H1 (cell line): ENCODE results near the gene NSUN6. TPM values are rescaled to one million over a fixed set of nuclear protein-coding genes. Genes with fewer than 3 reads are reported as not detected.

Experiments
- CTCF ChIA-PET: fragments of 300-600 bp; sonication (Branson Sonifier 250); formaldehyde crosslinking; loops from one replicate; lab custom pipeline; 2021; ENCODE audit not compliant: partially characterized antibody; lab: Charles Lee
- POLR2A ChIA-PET: fragments of 300-600 bp; sonication (Branson Sonifier 250); formaldehyde crosslinking; loops from one replicate; lab custom pipeline; 2021; ENCODE audit warnings: inconsistent platforms; ENCODE audit not compliant: partially characterized antibody; lab: Charles Lee
- DNase-seq, 2 experiments: peaks; one replicate each; pipeline versions ENCODE4 v3.0.0 to v3.0.0-alpha.2; 2010 to 2022; ENCODE audit warnings: low spot score in 2 of 2, low read depth in 1 of 2, mixed read lengths in 1 of 2
- FAIRE-seq: peaks from 2 replicates; lab custom pipeline; 2011; peaks lifted over from hg19 to GRCh38; lab: Jason Lieb, UNC
- H2AFZ ChIP-seq: 2 replicates; pipeline ENCODE4 v1.8.1; 2012; ENCODE audit warnings: low read length, inconsistent platforms
- H2AK5ac ChIP-seq: 2 replicates; pipeline ENCODE4 v1.6.1; 2013; ENCODE audit warnings: low read depth, low read length
- H2BK120ac ChIP-seq: replicated peaks from 2 replicates; pipeline ENCODE3; 2013; ENCODE audit warnings: low read depth, low read length, inconsistent platforms
- H2BK12ac ChIP-seq: 2 replicates; pipeline ENCODE4 v1.6.1; 2013; ENCODE audit warnings: low read depth, low read length
- H2BK15ac ChIP-seq: 2 replicates; pipeline ENCODE4 v1.6.1; 2013; ENCODE audit warnings: low read length
- H2BK20ac ChIP-seq: 2 replicates; pipeline ENCODE4 v1.6.1; 2013; ENCODE audit warnings: low read length
- H2BK5ac ChIP-seq: 2 replicates; pipeline ENCODE4 v1.6.1; 2013; ENCODE audit warnings: low read depth, low read length
- H3K14ac ChIP-seq: 2 replicates; pipeline ENCODE4 v1.6.1; 2013; ENCODE audit warnings: inconsistent platforms; ENCODE audit not compliant: insufficient read length
- H3K18ac ChIP-seq: 2 replicates; pipeline ENCODE4 v1.6.1; 2013; ENCODE audit warnings: low read length; ENCODE audit errors: extremely low read depth
- H3K23ac ChIP-seq: 2 replicates; pipeline ENCODE4 v1.6.1; 2013; ENCODE audit warnings: inconsistent platforms; ENCODE audit not compliant: insufficient read length
- H3K23me2 ChIP-seq: 2 replicates; pipeline ENCODE4 v1.6.1; 2013; ENCODE audit warnings: low read depth, low read length
- H3K27ac ChIP-seq: 2 replicates; pipeline ENCODE4 v1.6.1; 2011; ENCODE audit warnings: low read depth, low read length, inconsistent platforms
- H3K27me3 ChIP-seq, 4 experiments: replicated peaks in 1 of 4; 1 replicate in 1 of 4; 2 replicates in 3 of 4; pipeline versions ENCODE4 v1.6.1 to v1.8.1; 2011 to 2013; ENCODE audit warnings: low read length in 3 of 4, mild to moderate bottlenecking in 3 of 4, inconsistent platforms in 2 of 4, mixed read lengths in 2 of 4, moderate library complexity in 1 of 4; ENCODE audit not compliant: control insufficient read depth in 3 of 4, insufficient read depth in 3 of 4; ENCODE audit errors: extremely low read depth in 1 of 4
- H3K36me3 ChIP-seq, 4 experiments: 2 replicates each; pipeline versions ENCODE4 v1.6.1 to v1.8.1; 2011 to 2013; ENCODE audit warnings: mild to moderate bottlenecking in 4 of 4, low read length in 3 of 4, moderate library complexity in 2 of 4, control low read depth in 1 of 4, inconsistent platforms in 1 of 4; ENCODE audit not compliant: insufficient read depth in 4 of 4, control insufficient read depth in 2 of 4
- H3K4ac ChIP-seq: replicated peaks from 2 replicates; pipeline ENCODE3; 2013; ENCODE audit warnings: low read length, low read depth, mixed read lengths, inconsistent platforms; ENCODE audit not compliant: insufficient read length
- H3K4me1 ChIP-seq, 4 experiments: replicated peaks in 1 of 4; 1 replicate in 1 of 4; 2 replicates in 3 of 4; pipeline versions ENCODE4 v1.6.1 to v1.8.1; 2011 to 2013; ENCODE audit warnings: low read length in 3 of 4, inconsistent platforms in 2 of 4, mixed read lengths in 1 of 4; ENCODE audit not compliant: insufficient read depth in 4 of 4, control insufficient read depth in 3 of 4
- H3K4me2 ChIP-seq, 2 experiments: 2 replicates each; pipeline versions ENCODE4 v1.6.1 to v1.8.1; 2011 to 2013; ENCODE audit warnings: low read depth in 2 of 2, low read length in 2 of 2, control low read depth in 1 of 2, inconsistent platforms in 1 of 2, mild to moderate bottlenecking in 1 of 2; ENCODE audit not compliant: insufficient read depth in 1 of 2
- H3K4me3 ChIP-seq, 4 experiments: fragments of 200-600, 300-600 bp in 1 of 4; sonication (generic), shearing (Covaris generic), sonication (Bioruptor Twin) in 1 of 4; 2 replicates each; pipeline versions ENCODE4 v1.5.1 to v1.8.1; 2011 to 2016; ENCODE audit warnings: low read length in 4 of 4, low read depth in 3 of 4, control low read depth in 2 of 4, inconsistent platforms in 2 of 4, mild to moderate bottlenecking in 2 of 4, mixed read lengths in 1 of 4, moderate library complexity in 1 of 4; ENCODE audit not compliant: insufficient read depth in 2 of 4; ENCODE audit errors: extremely low read depth in 1 of 4
- H3K56ac ChIP-seq: replicated peaks from 2 replicates; pipeline ENCODE3; 2013; ENCODE audit warnings: low read depth, mild to moderate bottlenecking, mixed read lengths, low read length, inconsistent platforms; ENCODE audit not compliant: insufficient read length
- H3K79me1 ChIP-seq: 2 replicates; pipeline ENCODE4 v1.6.1; 2013; ENCODE audit warnings: low read depth, low read length, control low read depth
- H3K79me2 ChIP-seq, 2 experiments: 2 replicates each; pipeline versions ENCODE4 v1.6.1 to v1.8.1; 2012 to 2013; ENCODE audit warnings: low read length in 2 of 2, mild to moderate bottlenecking in 2 of 2, inconsistent platforms in 1 of 2; ENCODE audit not compliant: insufficient read depth in 2 of 2, control insufficient read depth in 1 of 2
- H3K9ac ChIP-seq, 4 experiments: replicated peaks in 1 of 4; 1 replicate in 1 of 4; 2 replicates in 3 of 4; pipeline versions ENCODE4 v1.6.1 to v1.8.1; 2011 to 2013; ENCODE audit warnings: low read depth in 3 of 4, low read length in 3 of 4, control low read depth in 2 of 4, mild to moderate bottlenecking in 2 of 4, moderate library complexity in 2 of 4, inconsistent platforms in 1 of 4; ENCODE audit errors: extremely low read depth in 1 of 4
- H3K9me3 ChIP-seq, 2 experiments: 2 replicates each; pipeline versions ENCODE4 v1.6.1 to v1.8.1; 2012 to 2013; ENCODE audit warnings: mild to moderate bottlenecking in 2 of 2, moderate library complexity in 2 of 2, control low read depth in 1 of 2, inconsistent platforms in 1 of 2, low read depth in 1 of 2, low read length in 1 of 2, mixed read lengths in 1 of 2; ENCODE audit not compliant: insufficient read depth in 2 of 2
- H4K20me1 ChIP-seq, 2 experiments: replicated peaks in 1 of 2; 2 replicates each; pipeline versions ENCODE3 to v1.8.1; 2011 to 2013; ENCODE audit warnings: inconsistent platforms in 2 of 2, low read length in 2 of 2, mild to moderate bottlenecking in 1 of 2; ENCODE audit not compliant: insufficient read depth in 2 of 2, control insufficient read depth in 1 of 2
- H4K5ac ChIP-seq: 2 replicates; pipeline ENCODE4 v1.6.1; 2013; ENCODE audit warnings: low read length, low read depth, mixed read lengths, inconsistent platforms; ENCODE audit not compliant: insufficient read length
- H4K8ac ChIP-seq: 2 replicates; pipeline ENCODE4 v1.8.0; 2013; ENCODE audit warnings: mild to moderate bottlenecking, moderate library complexity, low read length, inconsistent platforms; ENCODE audit not compliant: insufficient read depth; ENCODE audit errors: extremely low read depth
- H4K91ac ChIP-seq: replicated peaks from 2 replicates; pipeline ENCODE3; 2013; ENCODE audit warnings: low read length, mixed read lengths, inconsistent platforms; ENCODE audit not compliant: insufficient read length
- BACH1 ChIP-seq: IDR thresholded peaks from 2 replicates; pipeline ENCODE4 v1.6.1; 2012; ENCODE audit warnings: low read length, improper control_type of control experiment
- CREB1 ChIP-seq: IDR thresholded peaks from 2 replicates; pipeline ENCODE4 v1.6.1; 2012; ENCODE audit warnings: inconsistent platforms
- EP300 ChIP-seq, 2 experiments: IDR thresholded peaks; 1 replicate in 1 of 2; 2 replicates in 1 of 2; pipeline ENCODE4 v1.6.1; 2011 to 2012; ENCODE audit warnings: low read depth in 2 of 2, low read length in 2 of 2, mild to moderate bottlenecking in 2 of 2, borderline replicate concordance in 1 of 2, inconsistent platforms in 1 of 2, moderate library complexity in 1 of 2
- RAD21 ChIP-seq, 2 experiments: IDR thresholded peaks in 1 of 2; conservative IDR thresholded peaks in 1 of 2; 2 replicates each; pipeline ENCODE4 v1.6.1; 2011; ENCODE audit warnings: low read depth in 2 of 2, low read length in 2 of 2, improper control_type of control experiment in 1 of 2, inconsistent platforms in 1 of 2, mild to moderate bottlenecking in 1 of 2, moderate library complexity in 1 of 2
- YY1 ChIP-seq: IDR thresholded peaks from 2 replicates; pipeline ENCODE4 v1.6.1; 2011; ENCODE audit warnings: low read depth, mild to moderate bottlenecking, low read length
- polyA plus RNA-seq, 7 experiments: library from polyadenylated mRNA; depleted of rRNA in 3 of 7; stranded (reverse) in 5 of 7; unstranded in 2 of 7; fragments of >200 nt in 5 of 7; fragments of 200-250 nt in 2 of 7; gene quantifications; 1 replicate in 5 of 7; 2 replicates in 1 of 7; 4 replicates in 1 of 7; pipeline versions ENCODE4 v1.2.1 to v1.2.3, GENCODE V29; 2011 to 2013; ENCODE audit warnings: missing spikeins in 2 of 7, mixed read lengths in 2 of 7
- total RNA-seq: library from RNA; stranded (reverse); fragmentation: NEBNext Ultra II Directional; extraction: Animal tissue kit (Norgen Biotek cat#: 25700); gene quantifications from 2 replicates; pipeline ENCODE4 v1.2.1, GENCODE V29; 2021

The NSUN6 gene
- total and polyA plus RNA-seq, 2 of the 8 experiments (the other 6 are each of a cell fraction or from before 2014, with no cell fraction given): 5.9 to 14.4 TPM

GRCh38 chr10:18514537-18514936 is 136.8 kb downstream of the NSUN6 start:
- Histone ChIP-seq H4K8ac (no peak overlapping the region), H2BK5ac (no peak overlapping the region), H2BK12ac (no peak overlapping the region), H2BK15ac (no peak overlapping the region), H3K27me3 (no peaks in the 10 kb centered on the region), H3K9me3 (no peaks in the 10 kb centered on the region), H3K56ac (no peak overlapping the region), H4K5ac (no peak overlapping the region), H4K20me1 (no peaks in the 10 kb centered on the region), H3K4me1 (no peaks in the 10 kb centered on the region), H3K14ac (no peak overlapping the region), H2BK120ac (no peak overlapping the region), H2AFZ (no peak overlapping the region), H4K91ac (no peak overlapping the region), H3K4ac (no peak overlapping the region), H3K36me3 (no peaks in the 10 kb centered on the region), H3K79me2 (no peaks in the 10 kb centered on the region), H2AK5ac (no peak overlapping the region), H3K23me2 (no peaks in the 10 kb centered on the region), H2BK20ac (no peak overlapping the region), H3K18ac (no peak overlapping the region), H3K4me3 (no peak overlapping the region), H3K79me1 (no peaks in the 10 kb centered on the region), H3K9ac (no peak overlapping the region), H3K23ac (no peak overlapping the region), H3K4me2 (no peak overlapping the region), H3K27ac (no peak overlapping the region)
- TF ChIP-seq BACH1: no peak
- TF ChIP-seq CREB1: no peak
- TF ChIP-seq RAD21 (IDR thresholded peaks at IDR 0.05 in 1 of 2, conservative IDR thresholded peaks at IDR 0.05 in 1 of 2; ENCODE audit: low read depth in 2 of 2, low read length in 2 of 2): no peak
- TF ChIP-seq YY1: no peak
- TF ChIP-seq EP300 (IDR thresholded peaks at IDR 0.05; ENCODE audit: borderline replicate concordance in 1 of 2, low read depth in 2 of 2, low read length in 2 of 2): no peak
- FAIRE-seq (no peak), DNase-seq (no peak)
- POLR2A ChIA-PET: no interaction called here
- CTCF ChIA-PET: interaction anchor here (0.8 kb wide), 1 partner anchor 773 kb away, joined by 3 read pairs; no protein-coding TSS in a partner anchor
